Neural progenitor cell (in vitro differentiated cells): ENCODE results near the gene WDR70. TPM values are rescaled to one million over a fixed set of nuclear protein-coding genes. Genes with fewer than 3 reads are reported as not detected.

Experiments used
- DNase-seq: peaks from one replicate; pipeline ENCODE4 v3.0.0-alpha.2; 2016; ENCODE audit warnings: low spot score
- H2AFZ ChIP-seq: fragments of 200-600 bp; sonication (generic); replicated peaks from 2 replicates; pipeline ENCODE4 v1.6.1; 2016; ENCODE audit warnings: antibody characterized with exemption
- H3F3A ChIP-seq: fragments of 200-600 bp; sonication (generic); 2 replicates; pipeline ENCODE4 v1.6.1; 2016; ENCODE audit warnings: antibody characterized with exemption, low read depth
- H3K27ac ChIP-seq: fragments of 200-600 bp; sonication (generic); 2 replicates; pipeline ENCODE4 v1.5.1; 2016; ENCODE audit warnings: mild to moderate bottlenecking
- H3K27me3 ChIP-seq: fragments of 200-600 bp; sonication (generic); 2 replicates; pipeline ENCODE4 v1.6.1; 2016; ENCODE audit warnings: mild to moderate bottlenecking, moderate library complexity
- H3K36me3 ChIP-seq: fragments of 200-600 bp; sonication (generic); 2 replicates; pipeline ENCODE4 v1.5.1; 2016
- H3K4me1 ChIP-seq: fragments of 200-600 bp; sonication (generic); 2 replicates; pipeline ENCODE4 v1.6.1; 2016; ENCODE audit warnings: mixed run types
- H3K4me2 ChIP-seq: fragments of 200-600 bp; sonication (generic); 2 replicates; pipeline ENCODE4 v1.6.1; 2016
- H3K4me3 ChIP-seq: fragments of 200-600 bp; sonication (generic); 2 replicates; pipeline ENCODE4 v1.5.1; 2016
- H3K79me2 ChIP-seq: fragments of 200-600 bp; sonication (generic); 2 replicates; pipeline ENCODE4 v1.6.1; 2016; ENCODE audit warnings: low read depth
- H3K9ac ChIP-seq: fragments of 200-600 bp; sonication (generic); 2 replicates; pipeline ENCODE4 v1.6.1; 2016
- H3K9me3 ChIP-seq: fragments of 200-600 bp; sonication (generic); 2 replicates; pipeline ENCODE4 v1.5.1; 2016; ENCODE audit warnings: low read depth
- H4K20me1 ChIP-seq: fragments of 200-600 bp; sonication (generic); 2 replicates; pipeline ENCODE4 v1.6.1; 2016; ENCODE audit warnings: low read depth
- H3K27ac Mint-ChIP-seq: 3 replicates; pipeline ENCODE4 v1.8.0; 2021; ENCODE audit warnings: mixed read lengths
- H3K27me3 Mint-ChIP-seq: 2 replicates; pipeline ENCODE4 v1.8.0; 2022; ENCODE audit warnings: low read depth, mild to moderate bottlenecking, inconsistent platforms, moderate library complexity, mixed read lengths; ENCODE audit not compliant: insufficient read depth
- H3K36me3 Mint-ChIP-seq: 3 replicates; pipeline ENCODE4 v1.8.0; 2021; ENCODE audit warnings: mixed read lengths
- H3K4me1 Mint-ChIP-seq: 3 replicates; pipeline ENCODE4 v1.8.0; 2021; ENCODE audit warnings: mixed read lengths
- H3K4me3 Mint-ChIP-seq: 3 replicates; pipeline ENCODE4 v1.8.0; 2021; ENCODE audit warnings: mild to moderate bottlenecking, moderate library complexity, mixed read lengths
- H3K9me3 Mint-ChIP-seq: 3 replicates; pipeline ENCODE4 v1.8.0; 2020; ENCODE audit warnings: mixed read lengths
- CTCF ChIP-seq: fragments of 200-600 bp; sonication (generic); IDR thresholded peaks from 2 replicates; pipeline ENCODE4 v1.5.1; 2017; ENCODE audit warnings: antibody characterized with exemption, mild to moderate bottlenecking
- EZH2 ChIP-seq: fragments of 200-600 bp; sonication (generic); IDR thresholded peaks from 2 replicates; pipeline ENCODE4 v1.6.1; 2017; ENCODE audit warnings: antibody characterized with exemption, mild to moderate bottlenecking, moderate library complexity
- EZH2phosphoT487 ChIP-seq: fragments of 200-600 bp; sonication (generic); IDR thresholded peaks from 2 replicates; pipeline ENCODE4 v1.6.1; 2017; ENCODE audit warnings: antibody characterized with exemption
- total RNA-seq: library from RNA; depleted of rRNA; stranded (reverse); fragments of >200 nt; gene quantifications from 2 replicates; pipeline ENCODE4 v1.2.3, GENCODE V29; 2015; ENCODE audit warnings: low replicate concordance

WDR70 gene
- total RNA-seq, 1 donor from 2014 or later: 46.2 TPM

GRCh38 chr5:37557734-37558293, 178.7 kb downstream of the WDR70 start:
- peaks cover 5% of the 10 kb centered on the region for H3K9me3 Mint-ChIP-seq
- H3K36me3 ChIP-seq: no peaks in the 10 kb centered on the region
- no peak overlapping the region for H3K4me3 ChIP-seq
- H3K9me3 ChIP-seq: no peaks in the 10 kb centered on the region
- no peaks in the 10 kb centered on the region for H4K20me1 ChIP-seq
- TF ChIP-seq EZH2phosphoT487: no peak
- TF ChIP-seq EZH2: no peak
- TF ChIP-seq CTCF: no peak
- H3K79me2 ChIP-seq: no peaks in the 10 kb centered on the region
- H3K4me3 Mint-ChIP-seq: no peak overlapping the region
- H3K4me1 Mint-ChIP-seq: peaks cover 4% of the 10 kb centered on the region
- H3K9ac ChIP-seq: no peak overlapping the region
- H3K27ac ChIP-seq: no peak overlapping the region
- H2AFZ ChIP-seq: no peak overlapping the region
- no peaks in the 10 kb centered on the region for H3K27me3 Mint-ChIP-seq
- no peak for DNase-seq
- H3K4me2 ChIP-seq: no peak overlapping the region
- peaks cover 2% of the 10 kb centered on the region for H3K36me3 Mint-ChIP-seq
- peaks cover 2% of the 10 kb centered on the region for H3F3A ChIP-seq
- H3K4me1 ChIP-seq: peaks cover 1% of the 10 kb centered on the region
- no peak overlapping the region for H3K27ac Mint-ChIP-seq
- H3K27me3 ChIP-seq: no peaks in the 10 kb centered on the region

DNA sequence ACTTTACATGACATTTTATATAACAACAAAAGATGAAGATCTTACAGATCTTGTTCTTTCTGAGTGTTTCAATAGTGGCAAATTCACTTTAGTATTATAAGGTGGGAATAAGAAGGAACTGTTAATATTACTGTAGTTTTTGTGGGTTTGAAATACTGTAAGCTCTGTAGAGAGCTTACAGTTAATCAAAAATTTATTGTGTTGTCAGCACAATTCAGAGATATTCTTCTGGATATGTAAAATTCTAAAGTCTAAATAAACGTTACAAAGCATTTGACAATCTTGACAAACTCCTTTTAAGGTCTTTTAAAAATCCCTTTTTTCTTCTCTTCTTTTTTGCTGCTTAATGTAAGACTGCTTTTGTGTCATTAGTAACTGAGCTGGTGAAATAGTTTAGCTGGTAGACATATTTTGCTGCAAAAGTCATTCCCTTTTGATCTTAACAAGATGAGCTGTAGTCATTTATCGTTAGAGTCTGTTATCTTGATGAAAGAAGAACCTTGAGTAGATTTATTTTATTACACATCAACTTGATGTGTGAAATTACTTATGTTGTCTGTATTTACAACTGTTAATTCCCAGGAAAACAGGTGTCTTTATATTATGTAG, 186.0 kb downstream of the WDR70 start:
- Mint-ChIP-seq H3K4me1 (no peaks in the 10 kb centered on the region), H3K4me3 (no peak overlapping the region), H3K27ac (no peak overlapping the region), H3K27me3 (no peaks in the 10 kb centered on the region), H3K9me3 (peaks cover 3% of the 10 kb centered on the region), H3K36me3 (peaks cover 4% of the 10 kb centered on the region)
- Histone ChIP-seq H3K4me1 (no peaks in the 10 kb centered on the region), H3K9ac (no peak overlapping the region), H3K36me3 (no peaks in the 10 kb centered on the region), H3K79me2 (no peaks in the 10 kb centered on the region), H3K27ac (no peak overlapping the region), H4K20me1 (no peaks in the 10 kb centered on the region), H3K4me2 (no peak overlapping the region), H3K9me3 (no peaks in the 10 kb centered on the region), H3F3A (peaks cover 2% of the 10 kb centered on the region), H2AFZ (no peak overlapping the region), H3K27me3 (no peaks in the 10 kb centered on the region), H3K4me3 (no peak overlapping the region)
- TF ChIP-seq CTCF: no peak
- no peak for TF ChIP-seq EZH2phosphoT487
- no peak for TF ChIP-seq EZH2
- DNase-seq: no peak

- no peaks in the 10 kb centered on the region for H3K4me1 ChIP-seq
- no peaks in the 10 kb centered on the region for H3K79me2 ChIP-seq
- Mint-ChIP-seq H3K4me3 (no peak overlapping the region), H3K27ac (no peak overlapping the region), H3K36me3 (peaks cover 1% of the 10 kb centered on the region), H3K27me3 (no peaks in the 10 kb centered on the region), H3K4me1 (no peaks in the 10 kb centered on the region), H3K9me3 (no peaks in the 10 kb centered on the region)
- H3K9ac ChIP-seq: no peak overlapping the region
- TF ChIP-seq EZH2 (no peak), CTCF (no peak), EZH2phosphoT487 (no peak)
- H3K27me3 ChIP-seq: no peaks in the 10 kb centered on the region
- no peak overlapping the region for H3K27ac ChIP-seq
- no peak overlapping the region for H3K4me3 ChIP-seq
- no peak for DNase-seq
- no peaks in the 10 kb centered on the region for H3F3A ChIP-seq
- H2AFZ ChIP-seq: no peak overlapping the region
- no peak overlapping the region for H3K4me2 ChIP-seq
- no peaks in the 10 kb centered on the region for H3K9me3 ChIP-seq
- no peaks in the 10 kb centered on the region for H3K36me3 ChIP-seq
- no peaks in the 10 kb centered on the region for H4K20me1 ChIP-seq
Observed at GRCh38 chr5:37567566-37567965, 188.4 kb downstream of the WDR70 start.
